ENCODE data around the gene IFFO2. TPM values are rescaled to one million over a fixed set of nuclear protein-coding genes. Genes with fewer than 3 reads are reported as not detected.

IFFO2 gene
- total and polyA plus RNA-seq, 2 donors (not counting 3 experiments of a cell fraction or from before 2014, with no cell fraction given), result 31.1 to 31.3 TPM

- no peak for DNase-seq (ENCODE audit: low read depth, low spot score)
- H3K36me3 ChIP-seq (ENCODE audit: control insufficient read depth in 2 of 2, extremely low read depth in 1 of 2, insufficient read depth in 2 of 2, low read length in 2 of 2), result no peaks in the 10 kb centered on the region
- peaks cover 48% of the 10 kb centered on the region for H3K4me1 ChIP-seq (ENCODE audit: control insufficient read depth, extremely low read depth, insufficient read depth, low read length)
- H3K9ac ChIP-seq (replicated peaks; ENCODE audit: extremely low read depth, insufficient read depth, low read length), result no peak overlapping the region
- TF ChIP-seq CTCF (IDR thresholded peaks at IDR 0.05; ENCODE audit: extremely low read depth in 1 of 2, insufficient read depth in 1 of 2, low read depth in 1 of 2, low read length in 2 of 2), result no peak
- TF ChIP-seq EZH2 (IDR thresholded peaks at IDR 0.05; ENCODE audit: borderline replicate concordance, low read depth, low read length, severe bottlenecking), result no peak
- TF ChIP-seq MYC (IDR thresholded peaks at IDR 0.05; ENCODE audit: low read depth, low read length), result no peak
- no peak for TF ChIP-seq GATA2 (IDR thresholded peaks at IDR 0.05; ENCODE audit: insufficient read depth, insufficient read length, low read depth, low read length)
- TF ChIP-seq JUN (IDR thresholded peaks at IDR 0.05; ENCODE audit: borderline replicate concordance, insufficient read depth, insufficient read length, low read depth), result no peak
- TF ChIP-seq FOS (IDR thresholded peaks at IDR 0.05; ENCODE audit: borderline replicate concordance, insufficient read depth, low read length), result no peak
- TF ChIP-seq MAX (IDR thresholded peaks at IDR 0.05; ENCODE audit: insufficient read depth, insufficient read length), result no peak
- no TSS peak for BruUV-seq (replicated peaks)
- H3K9me1 ChIP-seq (replicated peaks; ENCODE audit: control insufficient read depth, extremely low read depth, insufficient read depth, low read length), result no peaks in the 10 kb centered on the region
- no peak overlapping the region for H3K4me2 ChIP-seq (ENCODE audit: insufficient read depth, low read length)
- dilution Hi-C loops (cut with MboI; ENCODE audit: extremely low pct_ligation_motif_present, low sequenced_read_pairs) (no loop called here), intact Hi-C loops (cut with micrococcal nuclease) (no loop called here)
- H3K79me2 ChIP-seq (ENCODE audit: control insufficient read depth, insufficient read depth, low read length), result peaks cover 95% of the 10 kb centered on the region
- H4K20me1 ChIP-seq (replicated peaks; ENCODE audit: control insufficient read depth, extremely low read depth, insufficient read depth, low read length), result no peaks in the 10 kb centered on the region
- POLR2A ChIA-PET, result no interaction called here
- peak overlapping the region; percentile 78 for H3K27ac ChIP-seq (ENCODE audit: insufficient read depth, low read depth, low read length)
- CTCF ChIA-PET, result interaction anchor here (0.9 to 5.5 kb wide), 6 partner anchors 9 to 144 kb away, joined by 3 to 70 read pairs (median 14); no protein-coding TSS in a partner anchor
- no peak for FAIRE-seq
- no peaks in the 10 kb centered on the region for H3K27me3 ChIP-seq (ENCODE audit: control insufficient read depth in 2 of 2, insufficient read depth in 2 of 2, low read length in 2 of 2)
- no peaks in the 10 kb centered on the region for H3K9me3 ChIP-seq (replicated peaks; ENCODE audit: control insufficient read depth, insufficient read depth, low read length)
- no peak overlapping the region for H2AFZ ChIP-seq (ENCODE audit: low read depth, low read length)
- no peak overlapping the region for H3K4me3 ChIP-seq (replicated peaks in 1 of 3; ENCODE audit: insufficient read depth in 1 of 3, low read depth in 1 of 3, low read length in 3 of 3)
Observed at GRCh38 chr1:18951818-18952391, 4.6 kb downstream of the IFFO2 start.
